HepG2 (cell line): ENCODE results near the gene KIF23. TPM values are rescaled to one million over a fixed set of nuclear protein-coding genes. Genes with fewer than 3 reads are reported as not detected.

Experiments used
- ATAC-seq: fragments of 200-7000 bp; cut with Tn5 transposase; 3 replicates; pipeline ENCODE4 v1.9.1; 2020; ENCODE audit warnings: mild to moderate bottlenecking, moderate library complexity
- BruUV-seq: library from RNA; stranded (reverse); fragments of 400-500 nt; replicated peaks from 2 replicates; lab custom pipeline; 2021; lab: Mats Ljungman, UMichigan
- CTCF ChIA-PET: fragments of 300-600 bp; formaldehyde crosslinking; extraction: SDS; loops from one replicate; lab custom pipeline; 2021; ENCODE audit warnings: low total read pairs, inconsistent platforms, low intra/inter-chr PET ratio; lab: Yijun Ruan, JAX
- POLR2A ChIA-PET: fragments of 350-600 bp; sonication (Branson Sonifier 250); formaldehyde crosslinking; loops from one replicate; lab custom pipeline; 2020; ENCODE audit warnings: antibody characterized with exemption, inconsistent platforms; lab: Yijun Ruan, JAX
- DNase-seq: peaks from one replicate; pipeline ENCODE4 v3.0.0-alpha.2; 2015; ENCODE audit warnings: low spot score
- FAIRE-seq: peaks from 3 replicates; lab custom pipeline; 2011; peaks lifted over from hg19 to GRCh38; lab: Jason Lieb, UNC
- H2AFZ ChIP-seq: one replicate; pipeline ENCODE4 v1.6.1; 2011; ENCODE audit warnings: low read length, inconsistent platforms
- H3K27ac ChIP-seq: fragments of 300-600 bp; 3 replicates; pipeline ENCODE4 v1.8.0; 2011; ENCODE audit warnings: mixed run types, mild to moderate bottlenecking, mixed read lengths, low read length, inconsistent platforms; ENCODE audit not compliant: insufficient read depth; ENCODE audit errors: extremely low read length
- H3K27me3 ChIP-seq, 2 experiments: fragments of 200-600 bp in 1 of 2; 2 replicates in 1 of 2; 3 replicates in 1 of 2; pipeline versions ENCODE4 v1.6.0 to v1.8.0; 2011; ENCODE audit warnings: low read length in 2 of 2, mild to moderate bottlenecking in 2 of 2, moderate library complexity in 2 of 2, inconsistent platforms in 1 of 2; ENCODE audit not compliant: insufficient read depth in 2 of 2, control insufficient read depth in 1 of 2
- H3K36me3 ChIP-seq, 2 experiments: fragments of 200-600 bp in 1 of 2; replicated peaks in 1 of 2; 2 replicates in 1 of 2; 3 replicates in 1 of 2; pipeline versions ENCODE4 v1.5.1 to v1.8.0; 2011; ENCODE audit warnings: low read length in 2 of 2, inconsistent platforms in 1 of 2; ENCODE audit not compliant: insufficient read depth in 2 of 2, control insufficient read depth in 1 of 2
- H3K4me1 ChIP-seq: 2 replicates; pipeline ENCODE4 v1.5.1; 2012; ENCODE audit warnings: low read length, inconsistent platforms; ENCODE audit not compliant: insufficient read depth
- H3K4me2 ChIP-seq: 2 replicates; pipeline ENCODE4 v1.6.0; 2011; ENCODE audit warnings: low read depth, low read length, inconsistent platforms
- H3K4me3 ChIP-seq, 3 experiments: fragments of 200-600 bp in 1 of 3; sonication (generic), shearing (Covaris generic) in 1 of 3; replicated peaks in 1 of 3; 2 replicates each; pipeline ENCODE4 v1.5.1; 2011 to 2016; ENCODE audit warnings: low read length in 3 of 3, inconsistent platforms in 2 of 3, low read depth in 2 of 3, mild to moderate bottlenecking in 2 of 3, control low read depth in 1 of 3, mixed read lengths in 1 of 3; ENCODE audit not compliant: insufficient read depth in 1 of 3
- H3K79me2 ChIP-seq: one replicate; pipeline ENCODE4 v1.6.1; 2011; ENCODE audit warnings: low read length, inconsistent platforms; ENCODE audit not compliant: insufficient read depth
- H3K9ac ChIP-seq: 2 replicates; pipeline ENCODE4 v1.6.0; 2011; ENCODE audit warnings: mild to moderate bottlenecking, low read depth, low read length, inconsistent platforms; ENCODE audit not compliant: insufficient read depth
- H3K9me3 ChIP-seq: 2 replicates; pipeline ENCODE4 v1.5.1; 2012; ENCODE audit warnings: mild to moderate bottlenecking, low read length
- H4K20me1 ChIP-seq: 2 replicates; pipeline ENCODE4 v1.6.0; 2011; ENCODE audit warnings: inconsistent platforms, mild to moderate bottlenecking, low read length, moderate library complexity; ENCODE audit not compliant: insufficient read depth
- ATF7 ChIP-seq, 2 experiments: fragments of 450-650 bp in 1 of 2; sonication (generic) in 1 of 2; formaldehyde crosslinking in 1 of 2; IDR thresholded peaks; 2 replicates each; pipeline versions ENCODE4 v1.4.0 to v1.6.1; 2016 to 2020; ENCODE audit warnings: antibody characterized with exemption in 1 of 2, mild to moderate bottlenecking in 1 of 2, missing genetic modification reagents in 1 of 2
- HCFC1 ChIP-seq: fragments of 150-350 bp; IDR thresholded peaks from 2 replicates; pipeline ENCODE4 v1.6.1; 2014; ENCODE audit warnings: low read depth, low read length
- KLF11 ChIP-seq: IDR thresholded peaks from 2 replicates; pipeline ENCODE4 v1.6.1; 2016; ENCODE audit warnings: missing compliant biosample characterization
- KLF12 ChIP-seq: sonication (generic); formaldehyde crosslinking; IDR thresholded peaks from 2 replicates; pipeline ENCODE4 v1.4.0; 2020; ENCODE audit warnings: missing genetic modification reagents, borderline replicate concordance
- RARG ChIP-seq: sonication (generic); formaldehyde crosslinking; IDR thresholded peaks from 2 replicates; pipeline ENCODE4 v1.4.0; 2020; ENCODE audit warnings: low read depth, mild to moderate bottlenecking, missing genetic modification reagents
- SP4 ChIP-seq: sonication (generic); formaldehyde crosslinking; IDR thresholded peaks from 2 replicates; pipeline ENCODE4 v1.8.1; 2023; ENCODE audit warnings: mild to moderate bottlenecking, missing genetic modification reagents
- ZNF790 ChIP-seq: sonication (generic); formaldehyde crosslinking; IDR thresholded peaks from 2 replicates; pipeline ENCODE4 v1.8.0; 2022; ENCODE audit warnings: missing genetic modification reagents, mild to moderate bottlenecking, borderline replicate concordance
- ZNF879 ChIP-seq: sonication (generic); formaldehyde crosslinking; IDR thresholded peaks from 2 replicates; pipeline ENCODE4 v1.8.1; 2023; ENCODE audit warnings: missing genetic modification reagents
- whole genome bisulfite sequencing: methylation state at CpG from one replicate; pipeline ENCODE4 v1.1.6; 2017; ENCODE audit warnings: low lambda C conversion rate; 5-methylcytosine and 5-hydroxymethylcytosine counted together
- in situ Hi-C: cut with HindIII; loops from 2 replicates; pipeline ENCODE4 v1.10.0; 2017; ENCODE audit warnings: low pct_unique_long_range_greater_than_20kb; ENCODE audit not compliant: extremely low pct_ligation_motif_present
- intact Hi-C: fragments of 100-400 bp; cut with micrococcal nuclease; formaldehyde crosslinking; loops from one replicate; pipeline ENCODE4 v1.10.0; 2022; ENCODE audit not compliant: unreplicated experiment
- polyA plus RNA-seq, 8 experiments: library from polyadenylated mRNA; depleted of rRNA in 3 of 8; stranded (reverse) in 7 of 8; unstranded in 1 of 8; fragments of >200 nt; fragmentation: Illumina TruSeq in 4 of 8; extraction: Trizol in 4 of 8; gene quantifications; 2 replicates each; pipeline versions ENCODE4 v1.2.1 to v1.2.3, GENCODE V29; 2011 to 2016; ENCODE audit warnings: low read depth in 4 of 8, missing spikeins in 1 of 8, mixed read lengths in 1 of 8; ENCODE audit not compliant: insufficient read depth in 1 of 8
- total RNA-seq, 5 experiments: library from RNA; depleted of rRNA; stranded (reverse); fragments of >200 nt; fragmentation: Illumina TruSeq; extraction: Trizol; gene quantifications; 2 replicates each; pipeline ENCODE4 v1.2.3, GENCODE V29; 2016; ENCODE audit warnings: low read depth in 1 of 5
- TF ChIP-seq, protein P1 (sequence below): IDR thresholded peaks from 2 replicates; pipeline ENCODE4 v1.6.1; 2016; ENCODE audit warnings: missing compliant biosample characterization, missing genetic modification reagents, borderline replicate concordance
- TF ChIP-seq, protein P2 (sequence below): sonication (generic); formaldehyde crosslinking; IDR thresholded peaks from 2 replicates; pipeline ENCODE4 v1.4.0; 2020; ENCODE audit warnings: missing genetic modification reagents, borderline replicate concordance

Gene KIF23
- total and polyA plus RNA-seq, 2 of the 13 experiments (the other 11 are each of a cell fraction or from before 2014, with no cell fraction given), result 11.3 to 38.1 TPM

DNA sequence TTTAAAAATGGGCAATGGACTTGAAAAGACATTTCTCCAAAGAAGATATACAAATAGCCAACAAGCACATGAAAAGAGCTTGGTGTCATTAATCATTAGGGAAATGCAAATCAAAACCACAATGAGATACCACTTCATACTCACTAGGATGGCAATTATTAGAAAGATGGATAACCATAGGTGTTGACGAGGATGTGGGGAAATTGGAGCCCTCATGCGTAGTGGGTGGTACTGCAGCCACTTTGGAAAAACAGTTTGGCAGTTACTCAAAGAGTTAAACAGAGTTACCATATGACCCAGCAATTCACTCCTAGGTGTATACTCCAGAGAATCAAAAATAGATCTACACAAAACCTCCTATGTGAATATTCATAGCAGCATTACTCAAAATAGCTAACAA, 65.8 kb downstream of the KIF23 start (continued):
- TF ChIP-seq SP4 (CRISPR knock-in tag) (no peak), KLF11 (no peak)

DNA sequence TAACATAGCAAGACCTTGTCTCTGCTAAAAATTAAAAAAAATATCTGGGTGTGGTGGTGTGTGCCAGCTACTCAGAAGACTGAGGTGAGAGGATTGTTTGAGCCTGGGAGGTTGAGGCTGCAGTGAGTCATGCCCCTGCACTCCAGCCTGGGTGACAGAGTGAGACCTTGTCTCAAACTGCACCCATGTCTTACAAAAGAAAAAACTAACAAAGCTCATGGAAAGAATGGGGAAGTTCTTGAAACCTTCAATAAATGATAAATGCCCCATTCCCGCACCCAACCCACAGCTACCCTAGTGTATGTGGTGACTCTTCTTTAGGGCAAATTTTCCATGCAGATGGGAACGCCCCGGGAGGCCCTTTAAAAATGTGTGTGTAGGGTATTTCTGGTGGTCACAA, 66.8 kb downstream of the KIF23 start:
- Histone ChIP-seq H3K79me2 (no peaks in the 10 kb centered on the region), H3K36me3 (no peaks in the 10 kb centered on the region), H3K27ac (no peak overlapping the region), H4K20me1 (peaks cover 6% of the 10 kb centered on the region; the same call in 1 of the 2 replicates), H3K4me1 (no peaks in the 10 kb centered on the region), H2AFZ (no peak overlapping the region), H3K9me3 (no peaks in the 10 kb centered on the region), H3K27me3 (peaks cover 1 to 52% of the 10 kb centered on the region in 2 experiments), H3K4me3 (no peak overlapping the region), H3K9ac (no peak overlapping the region), H3K4me2 (no peak overlapping the region)
- CTCF ChIA-PET, result no interaction called here
- DNase-seq, result no peak
- intact Hi-C loops, result no loop called here
- TF ChIP-seq HCFC1, result no peak
- TF ChIP-seq ZNF879 (CRISPR knock-in tag), result no peak
- FAIRE-seq, result no peak
- no TSS peak for BruUV-seq
- in situ Hi-C loops, result no loop called here
- 15% methylated on average over 3 of the region's 3 CpGs for WGBS
- ATAC-seq, result no peak
- POLR2A ChIA-PET, result no interaction called here

DNA sequence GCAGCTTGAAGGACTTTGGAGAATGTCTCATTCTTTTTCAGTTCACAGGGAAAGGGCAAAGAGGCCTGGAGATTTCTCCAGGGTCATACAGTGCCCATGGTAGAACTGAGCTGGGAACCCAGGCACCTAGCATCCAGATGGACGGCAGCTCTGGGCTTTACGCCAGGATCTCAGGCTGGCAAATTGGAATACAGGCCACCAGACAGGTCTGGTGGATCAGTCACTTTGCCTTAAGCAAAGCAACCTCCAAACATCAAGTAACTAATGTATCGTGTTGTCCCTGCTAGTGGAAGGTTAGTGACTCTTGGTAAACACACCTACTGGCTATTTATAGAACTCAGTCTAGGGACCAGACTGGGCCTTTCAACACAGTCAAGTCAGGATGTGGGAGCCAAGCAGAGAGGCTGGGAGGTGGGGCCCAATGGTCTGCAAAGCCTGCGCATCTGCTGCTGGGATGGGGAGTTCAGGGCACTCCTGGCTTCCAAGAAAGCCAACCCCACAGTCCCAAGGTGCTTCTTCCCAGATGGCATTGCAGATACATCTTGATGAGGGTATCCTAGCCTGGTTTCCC, 68.6 kb downstream of the KIF23 start:
- no peaks in the 10 kb centered on the region for H3K36me3 ChIP-seq
- intact Hi-C loops (no loop called here), in situ Hi-C loops (no loop called here)
- H3K4me1 ChIP-seq, result no peaks in the 10 kb centered on the region
- H3K27ac ChIP-seq, result no peak overlapping the region
- peaks cover 1 to 61% of the 10 kb centered on the region in 2 experiments for H3K27me3 ChIP-seq
- no peak overlapping the region for H3K4me2 ChIP-seq
- H3K79me2 ChIP-seq, result no peaks in the 10 kb centered on the region
- H3K9me3 ChIP-seq, result no peaks in the 10 kb centered on the region
- POLR2A ChIA-PET, result no interaction called here
- H4K20me1 ChIP-seq, result 0 out of 2 replicates have a peak, but pooled peaks cover 6% of the 10 kb centered on the region
- CTCF ChIA-PET, result no interaction called here
- no peak overlapping the region for H3K9ac ChIP-seq
- no peak overlapping the region for H3K4me3 ChIP-seq
- 63% methylated on average over 3 of the region's 4 CpGs for WGBS
- no peak overlapping the region for H2AFZ ChIP-seq
- BruUV-seq, result no TSS peak
- no peak for FAIRE-seq
- DNase-seq, result no peak
- no peak for ATAC-seq
- TF ChIP-seq RARG (CRISPR knock-in tag) (no peak), KLF12 (CRISPR knock-in tag) (no peak), ZNF790 (no peak), ATF7 (IDR thresholded peaks at IDR 0.05) (no peak), ATF7 (CRISPR knock-in tag; IDR thresholded peaks at IDR 0.05) (no peak)
- TF ChIP-seq, protein P1, sequence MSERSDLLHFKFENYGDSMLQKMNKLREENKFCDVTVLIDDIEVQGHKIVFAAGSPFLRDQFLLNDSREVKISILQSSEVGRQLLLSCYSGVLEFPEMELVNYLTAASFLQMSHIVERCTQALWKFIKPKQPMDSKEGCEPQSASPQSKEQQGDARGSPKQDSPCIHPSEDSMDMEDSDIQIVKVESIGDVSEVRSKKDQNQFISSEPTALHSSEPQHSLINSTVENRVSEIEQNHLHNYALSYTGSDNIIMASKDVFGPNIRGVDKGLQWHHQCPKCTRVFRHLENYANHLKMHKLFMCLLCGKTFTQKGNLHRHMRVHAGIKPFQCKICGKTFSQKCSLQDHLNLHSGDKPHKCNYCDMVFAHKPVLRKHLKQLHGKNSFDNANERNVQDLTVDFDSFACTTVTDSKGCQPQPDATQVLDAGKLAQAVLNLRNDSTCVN, result no peak
- TF ChIP-seq, protein P2, sequence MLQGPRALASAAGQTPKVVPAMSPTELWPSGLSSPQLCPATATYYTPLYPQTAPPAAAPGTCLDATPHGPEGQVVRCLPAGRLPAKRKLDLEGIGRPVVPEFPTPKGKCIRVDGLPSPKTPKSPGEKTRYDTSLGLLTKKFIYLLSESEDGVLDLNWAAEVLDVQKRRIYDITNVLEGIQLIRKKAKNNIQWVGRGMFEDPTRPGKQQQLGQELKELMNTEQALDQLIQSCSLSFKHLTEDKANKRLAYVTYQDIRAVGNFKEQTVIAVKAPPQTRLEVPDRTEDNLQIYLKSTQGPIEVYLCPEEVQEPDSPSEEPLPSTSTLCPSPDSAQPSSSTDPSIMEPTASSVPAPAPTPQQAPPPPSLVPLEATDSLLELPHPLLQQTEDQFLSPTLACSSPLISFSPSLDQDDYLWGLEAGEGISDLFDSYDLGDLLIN (CRISPR knock-in tag), result no peak
